ENCODE measurements around the gene SLC5A1. TPM values are rescaled to one million over a fixed set of nuclear protein-coding genes. Genes with fewer than 3 reads are reported as not detected.

The SLC5A1 gene
- total and polyA plus RNA-seq, 2 experiments from 2014 or later = 0.03 TPM; not detected in 1

GRCh38 chr22:32016081-32016480 is 27.0 kb upstream of the SLC5A1 start:
- ATAC-seq (no peak), DNase-seq (ENCODE audit: low spot score) (no peak)
- Mint-ChIP-seq H3K27me3 (ENCODE audit: insufficient read depth, low read depth, poor library complexity) (peaks cover 6% of the 10 kb centered on the region), H3K4me3 (no peak overlapping the region), H3K4me1 (no peaks in the 10 kb centered on the region), H3K9me3 (peaks cover 12% of the 10 kb centered on the region), H3K27ac (no peak overlapping the region), H3K36me3 (ENCODE audit: low read depth) (peaks cover 6% of the 10 kb centered on the region; the same call in 1 of the 3 replicates)
- no peaks in the 10 kb centered on the region for H3K4me1 ChIP-seq (ENCODE audit: insufficient read depth)
- H3F3A ChIP-seq (replicated peaks; ENCODE audit: low read depth) = no peaks in the 10 kb centered on the region
- no peak overlapping the region for H3K27ac ChIP-seq (ENCODE audit: low read depth)
- H3K4me3 ChIP-seq = no peak overlapping the region
- TF ChIP-seq POLR2AphosphoS5 (IDR thresholded peaks at IDR 0.05; ENCODE audit: low read depth) = no peak
- no peak for TF ChIP-seq CREB1 (CRISPR knock-in tag; IDR thresholded peaks at IDR 0.05; ENCODE audit: low read depth)
- no peak for TF ChIP-seq JUNB (IDR thresholded peaks at IDR 0.05; ENCODE audit: unreplicated experiment)
- TF ChIP-seq ZNF462 (CRISPR knock-in tag; IDR thresholded peaks at IDR 0.05) = no peak
- no peak for TF ChIP-seq ETS1 (IDR thresholded peaks at IDR 0.05)
- no peak for TF ChIP-seq NANOG (IDR thresholded peaks at IDR 0.05; ENCODE audit: borderline replicate concordance)
- no peak for TF ChIP-seq REST (IDR thresholded peaks at IDR 0.05; ENCODE audit: unreplicated experiment)
- no peak for TF ChIP-seq EZH2 (IDR thresholded peaks at IDR 0.05; ENCODE audit: low read depth, unreplicated experiment)
- no peak for TF ChIP-seq STAT1 (IDR thresholded peaks at IDR 0.05; ENCODE audit: unreplicated experiment)
- TF ChIP-seq EZH2phosphoT487 (IDR thresholded peaks at IDR 0.05; ENCODE audit: unreplicated experiment) = no peak
- TF ChIP-seq ZNF331 (CRISPR knock-in tag; IDR thresholded peaks at IDR 0.05; ENCODE audit: low read depth) = no peak
- no peaks in the 10 kb centered on the region for H3K79me2 ChIP-seq (replicated peaks; ENCODE audit: insufficient read depth)
- H4K20me1 ChIP-seq (replicated peaks; ENCODE audit: insufficient read depth) = no peaks in the 10 kb centered on the region
- H3K4me2 ChIP-seq = no peak overlapping the region
- H2AFZ ChIP-seq = no peak overlapping the region
- no peaks in the 10 kb centered on the region for H3K9me2 ChIP-seq (ENCODE audit: insufficient read depth)
- no peaks in the 10 kb centered on the region for H3K36me3 ChIP-seq (ENCODE audit: insufficient read depth)
- H3K27me3 ChIP-seq (ENCODE audit: insufficient read depth) = 0 out of 2 replicates have a peak, but pooled peaks cover 3% of the 10 kb centered on the region

All from GM23338 (cell line).